Measurements from ENCODE around the gene SLC2A13.

Gene SLC2A13

DNA sequence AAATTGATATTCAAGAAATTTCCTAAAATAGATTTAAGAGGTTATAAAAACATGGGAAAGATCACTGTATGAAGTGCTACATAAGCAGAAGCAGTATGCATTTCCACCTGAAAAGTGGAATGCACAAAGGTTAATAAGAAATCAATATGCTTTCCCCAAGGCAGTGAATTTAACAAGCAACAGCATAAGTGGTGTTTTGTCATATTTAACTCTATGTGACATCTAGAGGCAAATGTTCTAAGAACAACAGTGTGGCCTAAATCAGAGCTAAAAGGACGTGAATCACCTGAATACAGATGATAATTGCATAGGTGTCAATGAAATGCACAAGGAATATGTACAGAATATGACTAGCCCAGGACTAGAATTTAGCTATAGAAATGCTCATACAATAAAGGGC is 49.5 kb downstream of the SLC2A13 start (continued):
- TF ChIP-seq, protein P1, sequence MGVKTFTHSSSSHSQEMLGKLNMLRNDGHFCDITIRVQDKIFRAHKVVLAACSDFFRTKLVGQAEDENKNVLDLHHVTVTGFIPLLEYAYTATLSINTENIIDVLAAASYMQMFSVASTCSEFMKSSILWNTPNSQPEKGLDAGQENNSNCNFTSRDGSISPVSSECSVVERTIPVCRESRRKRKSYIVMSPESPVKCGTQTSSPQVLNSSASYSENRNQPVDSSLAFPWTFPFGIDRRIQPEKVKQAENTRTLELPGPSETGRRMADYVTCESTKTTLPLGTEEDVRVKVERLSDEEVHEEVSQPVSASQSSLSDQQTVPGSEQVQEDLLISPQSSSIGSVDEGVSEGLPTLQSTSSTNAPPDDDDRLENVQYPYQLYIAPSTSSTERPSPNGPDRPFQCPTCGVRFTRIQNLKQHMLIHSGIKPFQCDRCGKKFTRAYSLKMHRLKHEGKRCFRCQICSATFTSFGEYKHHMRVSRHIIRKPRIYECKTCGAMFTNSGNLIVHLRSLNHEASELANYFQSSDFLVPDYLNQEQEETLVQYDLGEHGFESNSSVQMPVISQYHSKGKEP (tag by site-specific recombination; IDR thresholded peaks at IDR 0.05), result 0 out of 2 replicates have a peak, but pooled peaks have one; percentile 13
- TF ChIP-seq SALL2 (tag by site-specific recombination; IDR thresholded peaks at IDR 0.05; ENCODE audit: borderline replicate concordance) (no peak), FEZF1 (tag by site-specific recombination; IDR thresholded peaks at IDR 0.05) (peak; percentile 84), BCL11B (tag by site-specific recombination; IDR thresholded peaks at IDR 0.05; ENCODE audit: low read depth) (peak; percentile 26; the same call in 1 of the 2 replicates), MYNN (tag by site-specific recombination; IDR thresholded peaks at IDR 0.05; ENCODE audit: borderline replicate concordance) (no peak), ZNF133 (tag by site-specific recombination; IDR thresholded peaks at IDR 0.05) (no peak), ZNF2 (tag by site-specific recombination; IDR thresholded peaks at IDR 0.05) (no peak), ZNF843 (tag by site-specific recombination; IDR thresholded peaks at IDR 0.05) (peak; percentile 87), KLF9 (tag by site-specific recombination; IDR thresholded peaks at IDR 0.05; ENCODE audit: low read depth) (no peak), ZNF473 (tag by site-specific recombination; IDR thresholded peaks at IDR 0.05) (no peak), HOXA7 (CRISPR knock-in tag; IDR thresholded peaks at IDR 0.05; ENCODE audit: borderline replicate concordance) (no peak), IKZF3 (tag by site-specific recombination; IDR thresholded peaks at IDR 0.05) (peak; percentile 89), ZNF202 (tag by site-specific recombination; IDR thresholded peaks at IDR 0.05; ENCODE audit: borderline replicate concordance) (no peak), ZNF341 (tag by site-specific recombination; IDR thresholded peaks at IDR 0.05; ENCODE audit: low read depth) (no peak), OSR2 (tag by site-specific recombination; IDR thresholded peaks at IDR 0.05) (peak; percentile 73), ZBTB20 (tag by site-specific recombination; IDR thresholded peaks at IDR 0.05) (peak; percentile 15; the same call in 1 of the 2 replicates), SP7 (tag by site-specific recombination; IDR thresholded peaks at IDR 0.05) (peak; percentile 13; the same call in 1 of the 2 replicates)
- TF ChIP-seq, protein P2, sequence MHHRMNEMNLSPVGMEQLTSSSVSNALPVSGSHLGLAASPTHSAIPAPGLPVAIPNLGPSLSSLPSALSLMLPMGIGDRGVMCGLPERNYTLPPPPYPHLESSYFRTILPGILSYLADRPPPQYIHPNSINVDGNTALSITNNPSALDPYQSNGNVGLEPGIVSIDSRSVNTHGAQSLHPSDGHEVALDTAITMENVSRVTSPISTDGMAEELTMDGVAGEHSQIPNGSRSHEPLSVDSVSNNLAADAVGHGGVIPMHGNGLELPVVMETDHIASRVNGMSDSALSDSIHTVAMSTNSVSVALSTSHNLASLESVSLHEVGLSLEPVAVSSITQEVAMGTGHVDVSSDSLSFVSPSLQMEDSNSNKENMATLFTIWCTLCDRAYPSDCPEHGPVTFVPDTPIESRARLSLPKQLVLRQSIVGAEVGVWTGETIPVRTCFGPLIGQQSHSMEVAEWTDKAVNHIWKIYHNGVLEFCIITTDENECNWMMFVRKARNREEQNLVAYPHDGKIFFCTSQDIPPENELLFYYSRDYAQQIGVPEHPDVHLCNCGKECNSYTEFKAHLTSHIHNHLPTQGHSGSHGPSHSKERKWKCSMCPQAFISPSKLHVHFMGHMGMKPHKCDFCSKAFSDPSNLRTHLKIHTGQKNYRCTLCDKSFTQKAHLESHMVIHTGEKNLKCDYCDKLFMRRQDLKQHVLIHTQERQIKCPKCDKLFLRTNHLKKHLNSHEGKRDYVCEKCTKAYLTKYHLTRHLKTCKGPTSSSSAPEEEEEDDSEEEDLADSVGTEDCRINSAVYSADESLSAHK (tag by site-specific recombination; IDR thresholded peaks at IDR 0.05), result peak; percentile 62
- TF ChIP-seq, protein P3, sequence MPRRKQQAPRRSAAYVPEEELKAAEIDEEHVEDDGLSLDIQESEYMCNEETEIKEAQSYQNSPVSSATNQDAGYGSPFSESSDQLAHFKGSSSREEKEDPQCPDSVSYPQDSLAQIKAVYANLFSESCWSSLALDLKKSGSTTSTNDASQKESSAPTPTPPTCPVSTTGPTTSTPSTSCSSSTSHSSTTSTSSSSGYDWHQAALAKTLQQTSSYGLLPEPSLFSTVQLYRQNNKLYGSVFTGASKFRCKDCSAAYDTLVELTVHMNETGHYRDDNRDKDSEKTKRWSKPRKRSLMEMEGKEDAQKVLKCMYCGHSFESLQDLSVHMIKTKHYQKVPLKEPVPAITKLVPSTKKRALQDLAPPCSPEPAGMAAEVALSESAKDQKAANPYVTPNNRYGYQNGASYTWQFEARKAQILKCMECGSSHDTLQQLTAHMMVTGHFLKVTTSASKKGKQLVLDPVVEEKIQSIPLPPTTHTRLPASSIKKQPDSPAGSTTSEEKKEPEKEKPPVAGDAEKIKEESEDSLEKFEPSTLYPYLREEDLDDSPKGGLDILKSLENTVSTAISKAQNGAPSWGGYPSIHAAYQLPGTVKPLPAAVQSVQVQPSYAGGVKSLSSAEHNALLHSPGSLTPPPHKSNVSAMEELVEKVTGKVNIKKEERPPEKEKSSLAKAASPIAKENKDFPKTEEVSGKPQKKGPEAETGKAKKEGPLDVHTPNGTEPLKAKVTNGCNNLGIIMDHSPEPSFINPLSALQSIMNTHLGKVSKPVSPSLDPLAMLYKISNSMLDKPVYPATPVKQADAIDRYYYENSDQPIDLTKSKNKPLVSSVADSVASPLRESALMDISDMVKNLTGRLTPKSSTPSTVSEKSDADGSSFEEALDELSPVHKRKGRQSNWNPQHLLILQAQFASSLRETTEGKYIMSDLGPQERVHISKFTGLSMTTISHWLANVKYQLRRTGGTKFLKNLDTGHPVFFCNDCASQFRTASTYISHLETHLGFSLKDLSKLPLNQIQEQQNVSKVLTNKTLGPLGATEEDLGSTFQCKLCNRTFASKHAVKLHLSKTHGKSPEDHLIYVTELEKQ (tag by site-specific recombination; IDR thresholded peaks at IDR 0.05; ENCODE audit: borderline replicate concordance), result no peak
- TF ChIP-seq, protein P4, sequence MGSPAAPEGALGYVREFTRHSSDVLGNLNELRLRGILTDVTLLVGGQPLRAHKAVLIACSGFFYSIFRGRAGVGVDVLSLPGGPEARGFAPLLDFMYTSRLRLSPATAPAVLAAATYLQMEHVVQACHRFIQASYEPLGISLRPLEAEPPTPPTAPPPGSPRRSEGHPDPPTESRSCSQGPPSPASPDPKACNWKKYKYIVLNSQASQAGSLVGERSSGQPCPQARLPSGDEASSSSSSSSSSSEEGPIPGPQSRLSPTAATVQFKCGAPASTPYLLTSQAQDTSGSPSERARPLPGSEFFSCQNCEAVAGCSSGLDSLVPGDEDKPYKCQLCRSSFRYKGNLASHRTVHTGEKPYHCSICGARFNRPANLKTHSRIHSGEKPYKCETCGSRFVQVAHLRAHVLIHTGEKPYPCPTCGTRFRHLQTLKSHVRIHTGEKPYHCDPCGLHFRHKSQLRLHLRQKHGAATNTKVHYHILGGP (tag by site-specific recombination; IDR thresholded peaks at IDR 0.05), result 0 out of 2 replicates have a peak, but pooled peaks have one; percentile 23
- TF ChIP-seq, protein P5, sequence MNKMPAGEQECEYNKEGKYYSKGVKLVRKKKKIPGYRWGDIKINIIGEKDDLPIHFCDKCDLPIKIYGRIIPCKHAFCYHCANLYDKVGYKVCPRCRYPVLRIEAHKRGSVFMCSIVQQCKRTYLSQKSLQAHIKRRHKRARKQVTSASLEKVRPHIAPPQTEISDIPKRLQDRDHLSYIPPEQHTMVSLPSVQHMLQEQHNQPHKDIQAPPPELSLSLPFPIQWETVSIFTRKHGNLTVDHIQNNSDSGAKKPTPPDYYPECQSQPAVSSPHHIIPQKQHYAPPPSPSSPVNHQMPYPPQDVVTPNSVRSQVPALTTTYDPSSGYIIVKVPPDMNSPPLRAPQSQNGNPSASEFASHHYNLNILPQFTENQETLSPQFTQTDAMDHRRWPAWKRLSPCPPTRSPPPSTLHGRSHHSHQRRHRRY (tag by site-specific recombination; IDR thresholded peaks at IDR 0.05), result no peak

Data from HEK293 (cell line).